Lower leg skin (tissue), 3 donors: ENCODE measurements around the gene GATA5.

Source experiments
- CTCF ChIP-seq, 3 donors: fragments of 450-650 bp; IDR thresholded peaks; one replicate each; pipeline ENCODE4 v1.5.1; 2016; ENCODE audit warnings: antibody characterized with exemption in 3 of 3, mild to moderate bottlenecking in 3 of 3, moderate library complexity in 2 of 3
- POLR2A ChIP-seq, 2 donors: fragments of 450-650 bp; IDR thresholded peaks; one replicate each; pipeline ENCODE4 v1.6.1; 2016 to 2017; ENCODE audit warnings: antibody characterized with exemption in 2 of 2, mild to moderate bottlenecking in 1 of 2, moderate library complexity in 1 of 2

GRCh38 chr20:62487118-62487517 lies 11.3 kb upstream of the GATA5 start:
- no peak for TF ChIP-seq POLR2A (IDR thresholded peaks at IDR 0.05)
- no peak for TF ChIP-seq CTCF (IDR thresholded peaks at IDR 0.05)
